Measurements from ENCODE around the gene CDHR3.

- TF ChIP-seq CTCF (conservative IDR thresholded peaks at IDR 0.05) = no peak
- no peak for TF ChIP-seq EZH2 (IDR thresholded peaks at IDR 0.05; ENCODE audit: low read depth)
Measured at GRCh38 chr7:105982388-105982787, 19.3 kb downstream of the CDHR3 start.
